MV-4-11 (cell line): ENCODE measurements around the gene TIMMDC1.
A peak's percentile ranks its signal among the peaks of the same experiment; 100 is the strongest.

ENCODE experiments used
- DNase-seq: peaks from one replicate; lab custom pipeline; 2025; lab: John Stamatoyannopoulos, UW

TIMMDC1 gene, protein sequence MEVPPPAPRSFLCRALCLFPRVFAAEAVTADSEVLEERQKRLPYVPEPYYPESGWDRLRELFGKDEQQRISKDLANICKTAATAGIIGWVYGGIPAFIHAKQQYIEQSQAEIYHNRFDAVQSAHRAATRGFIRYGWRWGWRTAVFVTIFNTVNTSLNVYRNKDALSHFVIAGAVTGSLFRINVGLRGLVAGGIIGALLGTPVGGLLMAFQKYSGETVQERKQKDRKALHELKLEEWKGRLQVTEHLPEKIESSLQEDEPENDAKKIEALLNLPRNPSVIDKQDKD

GRCh38 chr3:119498186-119499011 is at the start of gene TIMMDC1:
Gene TIMMDC1, plus strand, starts transcription at chr3:119498547. Its CDS starts 187 bp downstream, at chr3:119498734.
- peak; percentile 96 for DNase-seq

DNA sequence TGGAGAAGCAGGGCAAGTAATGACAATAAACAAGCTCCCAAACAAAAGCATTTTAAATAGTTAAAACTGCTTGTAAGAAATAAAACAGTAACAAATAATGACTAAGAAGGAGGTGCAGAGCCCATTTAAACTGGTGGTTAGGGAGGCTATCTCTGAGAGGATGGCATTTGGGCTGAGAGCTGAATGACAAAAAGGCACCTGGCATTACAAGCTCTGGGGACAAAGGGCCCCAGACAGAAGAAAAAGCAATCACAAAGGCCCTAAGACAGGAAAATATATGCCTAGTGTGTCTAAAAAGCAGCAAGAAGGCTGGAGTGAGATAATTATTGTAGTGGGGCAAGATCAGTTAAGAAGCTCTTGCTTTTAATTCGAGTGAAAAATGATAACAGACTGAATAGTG is 44.5 kb upstream of the TIMMDC1 start:
- DNase-seq = no peak

GRCh38 chr3:119456469-119456868 is 41.9 kb upstream of the TIMMDC1 start:
- peak; percentile 2 for DNase-seq

DNA sequence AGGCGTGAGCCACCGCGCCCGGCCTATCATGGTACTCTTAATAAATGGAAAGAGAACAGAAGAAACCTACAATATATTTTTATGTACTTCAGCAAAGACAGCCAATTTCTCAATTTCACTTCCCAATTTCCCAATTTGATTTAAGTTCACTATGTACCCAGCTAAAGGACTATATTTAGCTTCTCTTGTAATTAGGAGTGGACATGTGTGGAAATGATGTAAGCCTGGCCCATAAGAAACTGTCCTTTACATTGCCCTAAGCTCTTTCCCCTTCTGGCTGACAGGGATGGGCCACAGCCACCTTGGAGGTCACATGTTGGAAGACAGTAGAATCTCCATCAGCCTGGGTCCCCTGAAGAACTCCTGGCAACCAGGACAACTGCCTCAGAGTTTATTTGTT is 41.1 kb upstream of the TIMMDC1 start:
- peak; percentile 95 for DNase-seq

DNA sequence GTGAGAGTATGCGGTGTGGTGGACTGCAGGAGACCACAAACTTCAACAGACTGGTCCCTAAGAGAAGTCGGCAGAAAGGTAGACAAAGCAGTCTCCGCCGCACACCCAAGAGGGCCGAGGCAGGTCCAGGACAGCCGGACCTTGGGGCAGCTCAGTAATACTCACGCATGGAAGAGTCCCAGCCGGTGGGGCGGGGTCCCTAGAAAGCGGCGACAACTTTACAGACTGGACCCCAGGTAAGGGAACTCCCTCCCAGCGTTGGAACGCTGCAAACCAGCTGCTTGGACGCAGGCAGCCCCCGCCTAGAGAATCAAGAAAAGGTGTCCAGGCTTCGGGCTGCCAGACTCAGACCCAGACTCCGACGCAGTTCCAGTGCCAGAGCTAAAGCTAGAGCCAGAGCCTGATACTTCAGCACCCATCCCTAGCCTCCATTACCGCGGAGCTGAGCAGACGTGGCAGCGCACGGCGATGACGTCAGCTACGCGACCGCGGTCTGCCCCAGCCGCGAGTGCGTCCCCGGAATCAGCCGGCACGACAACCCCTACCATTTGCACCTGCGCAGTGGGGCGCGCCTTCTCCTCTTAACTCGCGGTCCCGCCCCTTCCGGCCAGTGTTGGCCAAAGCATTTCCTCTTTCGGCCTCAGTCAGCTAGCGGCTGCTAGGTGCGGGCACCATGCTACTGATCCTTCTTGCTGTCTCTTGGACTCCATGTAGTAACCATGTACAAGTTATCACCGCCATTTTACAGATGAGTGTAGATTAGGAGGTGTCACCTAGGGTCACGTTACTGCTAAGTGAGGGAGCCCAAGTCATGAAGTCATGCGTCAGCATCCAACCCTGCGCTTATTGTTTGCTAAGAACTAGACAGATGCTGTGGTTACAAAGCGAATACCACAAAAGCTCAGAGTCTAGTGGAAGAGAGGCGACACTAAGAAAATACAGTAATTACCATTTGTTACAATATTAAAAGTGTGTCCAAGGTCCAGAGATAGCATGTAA is 34.9 kb upstream of the TIMMDC1 start, which contains the start of gene TMEM39A:
Gene TMEM39A, minus strand, starts transcription at position 445 of the 999 bp plus-strand sequence. CDS start 1,541 bp downstream, outside the sequence.
- peak; percentile 99 for DNase-seq

DNA sequence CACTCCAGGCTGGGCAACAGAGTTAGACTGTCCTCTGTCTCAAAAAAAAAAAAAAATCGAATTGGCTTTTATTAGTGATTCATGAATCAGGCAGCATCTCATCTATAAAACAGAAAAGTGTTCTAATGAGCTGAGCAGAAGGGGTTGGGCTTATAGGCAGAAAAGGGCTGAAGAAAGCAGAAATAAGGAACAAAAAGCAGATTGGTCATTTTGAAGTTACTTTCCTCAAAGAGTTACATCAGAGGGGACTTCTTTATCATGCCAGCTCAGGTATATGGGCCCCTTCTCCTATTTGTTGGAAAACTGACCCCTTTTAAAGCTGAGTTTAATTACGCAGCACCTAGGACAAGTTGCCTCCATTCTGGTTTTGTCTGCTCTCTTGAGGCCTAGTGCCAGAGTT is 30.3 kb upstream of the TIMMDC1 start:
- peak; percentile 69 for DNase-seq

DNA sequence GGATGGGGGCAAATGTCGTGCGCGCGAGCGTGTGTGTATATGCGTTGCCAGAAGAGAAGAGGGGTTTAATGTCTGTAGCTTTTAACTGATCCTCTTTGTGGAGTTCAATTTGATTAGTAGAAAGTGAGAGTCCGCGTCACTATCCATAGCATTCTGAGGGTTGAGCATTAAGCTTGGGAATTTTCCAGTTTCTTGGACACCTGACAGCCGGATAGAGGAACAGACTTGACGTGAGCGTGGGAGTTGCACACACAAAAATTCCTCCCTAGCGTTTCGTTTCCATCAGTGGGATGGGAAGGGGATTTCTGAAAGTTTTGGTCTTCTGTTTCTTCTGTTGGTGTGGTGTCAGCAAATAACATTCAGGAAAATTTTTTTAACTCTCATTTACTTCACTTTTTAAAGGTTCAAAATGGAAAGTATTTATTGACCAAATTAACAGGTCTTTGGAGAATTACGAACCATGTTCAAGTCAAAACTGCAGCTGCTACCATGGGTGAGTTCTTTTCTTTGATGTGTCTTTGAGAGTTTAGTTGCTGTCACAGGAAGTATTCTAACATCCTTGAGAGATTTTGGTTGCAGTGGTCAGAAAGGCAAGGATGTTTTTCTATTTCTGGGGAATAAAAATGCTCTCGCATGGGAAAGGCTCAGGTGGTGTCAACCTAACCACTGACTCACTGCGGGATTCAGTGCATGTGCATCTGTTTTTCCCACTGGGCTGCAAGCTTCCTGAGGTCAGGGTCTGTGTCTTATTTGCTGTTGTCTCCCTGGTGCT is 28.7 kb upstream of the TIMMDC1 start:
- DNase-seq = peak; percentile 1

DNA sequence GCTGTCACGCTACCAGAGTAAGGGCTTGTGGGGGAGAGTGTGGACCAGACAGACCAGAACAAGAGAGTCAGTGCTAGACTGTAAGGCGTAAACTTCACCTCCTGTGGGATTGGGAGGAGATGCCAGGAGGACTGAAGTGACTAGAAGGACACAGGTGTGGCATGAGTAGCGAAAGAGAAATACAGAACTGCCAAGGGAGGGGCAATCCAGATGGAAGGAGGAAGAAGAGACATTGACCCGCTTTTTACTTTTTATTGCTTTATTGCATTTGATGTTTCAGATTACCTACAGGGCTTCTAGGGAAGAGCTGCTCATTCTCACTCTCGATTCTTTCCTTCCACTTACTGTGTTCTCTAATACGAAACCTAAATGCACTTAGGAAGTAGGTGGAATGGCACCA is 27.5 kb upstream of the TIMMDC1 start:
- no peak for DNase-seq

- no peak for DNase-seq
Measured at GRCh38 chr3:119481079-119481478, 17.3 kb upstream of the TIMMDC1 start.

- no peak for DNase-seq
Measured at GRCh38 chr3:119483101-119483500, 15.2 kb upstream of the TIMMDC1 start.

DNA sequence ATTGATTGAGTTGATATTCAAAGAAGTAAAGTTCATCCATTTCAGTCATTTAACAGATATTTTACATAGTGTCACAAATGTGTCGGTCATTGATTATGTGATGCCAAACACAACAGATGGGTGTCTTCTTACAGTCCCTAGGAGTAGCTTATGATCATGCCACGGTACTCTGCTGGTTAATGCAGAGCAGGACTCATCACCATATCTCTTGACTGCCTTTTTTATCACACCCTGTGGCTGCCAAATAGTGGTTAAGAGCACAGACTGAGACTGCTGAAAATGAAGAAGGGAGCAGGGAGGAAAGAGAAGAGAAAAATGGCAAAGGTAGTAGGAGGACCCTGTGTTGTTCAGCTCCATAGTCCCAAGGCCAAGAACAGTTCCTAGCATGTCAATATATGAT is 12.8 kb upstream of the TIMMDC1 start:
- DNase-seq = no peak

GRCh38 chr3:119490153-119490552 is 8.2 kb upstream of the TIMMDC1 start:
- DNase-seq = no peak

GRCh38 chr3:119492128-119492527 is 6.2 kb upstream of the TIMMDC1 start:
- no peak for DNase-seq

GRCh38 chr3:119492810-119493209 is 5.5 kb upstream of the TIMMDC1 start:
- DNase-seq = peak; percentile 26

DNA sequence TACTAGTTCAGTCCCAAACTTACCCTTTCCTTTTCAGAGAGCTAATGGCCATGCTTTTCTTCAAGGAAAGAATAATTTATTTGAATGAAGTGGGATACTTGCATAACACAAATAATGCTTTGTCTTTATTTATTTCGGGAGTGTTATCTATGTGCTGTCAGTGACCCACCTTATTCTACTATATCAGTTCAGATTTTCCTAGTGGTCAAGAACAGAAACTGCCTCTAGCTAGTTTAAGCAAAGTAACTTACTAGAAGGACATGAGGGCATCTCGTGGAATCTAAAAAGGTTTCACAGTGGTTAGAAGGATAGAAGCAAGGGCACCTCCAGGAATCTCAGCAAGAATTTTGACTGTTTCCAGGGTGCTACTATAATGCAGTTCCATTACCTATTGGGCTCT is 3.8 kb upstream of the TIMMDC1 start:
- DNase-seq = no peak

GRCh38 chr3:119497820-119498185 is 544 bp upstream of the TIMMDC1 start:
- no peak for DNase-seq

GRCh38 chr3:119500265-119500664 is 1.9 kb downstream of the TIMMDC1 start:
- no peak for DNase-seq

- DNase-seq = no peak
Measured at GRCh38 chr3:119500901-119501300, 2.6 kb downstream of the TIMMDC1 start.

DNA sequence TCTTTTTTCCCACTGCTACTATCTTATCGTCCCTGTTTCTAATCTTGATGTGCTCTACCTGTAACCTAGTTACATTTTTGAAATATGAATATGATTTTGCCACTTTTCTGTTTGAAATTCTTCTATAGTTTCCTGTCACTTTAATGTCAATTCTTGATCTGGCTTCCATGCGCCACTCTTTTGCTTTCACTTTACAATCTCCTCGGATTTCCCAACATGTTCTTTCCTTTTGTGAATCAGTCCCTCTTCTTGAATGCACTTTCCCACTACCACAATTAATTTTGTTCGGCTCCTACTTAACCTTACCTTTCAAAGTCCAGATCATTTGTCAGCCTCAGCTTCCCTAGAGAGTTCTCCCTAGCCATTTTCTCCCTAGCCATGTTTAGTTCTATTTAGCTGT is 8.3 kb downstream of the TIMMDC1 start:
- DNase-seq = no peak

DNA sequence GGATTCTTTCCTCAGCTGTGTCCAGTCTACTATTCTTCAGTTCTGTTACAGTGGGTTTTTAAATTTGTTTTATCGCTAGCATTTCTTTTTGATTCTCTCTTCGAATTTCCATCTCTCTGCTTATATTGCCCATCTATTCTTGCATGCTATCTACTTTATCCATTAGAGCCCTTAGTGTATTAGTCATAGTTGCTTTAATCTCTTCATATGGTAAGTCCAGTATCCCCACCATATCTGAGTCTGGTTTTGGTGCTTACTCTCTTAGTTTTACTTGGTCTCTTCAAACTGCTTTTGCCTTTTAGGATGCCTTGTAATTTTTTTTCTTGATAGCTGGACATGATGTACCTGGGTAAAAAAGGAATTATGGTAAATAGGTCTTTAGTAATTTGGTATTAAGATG is 9.1 kb downstream of the TIMMDC1 start:
- DNase-seq = no peak

- DNase-seq = no peak
Measured at GRCh38 chr3:119508172-119508845, 10.0 kb downstream of the TIMMDC1 start.
